SK-N-SH (cell line): ENCODE results near the gene RFC5. TPM values are rescaled to one million over a fixed set of nuclear protein-coding genes. Genes with fewer than 3 reads are reported as not detected.
A peak's percentile ranks its signal among the peaks of the same experiment; 100 is the strongest.

Experiments used
- CTCF ChIA-PET: fragments of 300-600, 350-600 bp; formaldehyde crosslinking; extraction: SDS; loops from one replicate; lab custom pipeline; 2021; lab: Yijun Ruan, JAX
- POLR2A ChIA-PET: fragments of 350-600 bp; sonication (Branson Sonifier 250); formaldehyde crosslinking; extraction: SDS; loops from one replicate; lab custom pipeline; 2020; ENCODE audit warnings: antibody characterized with exemption, inconsistent platforms; lab: Yijun Ruan, JAX
- DNase-seq: peaks from one replicate; pipeline ENCODE4 v3.0.0; 2012
- H2AFZ ChIP-seq: fragments of 200-600 bp; sonication (generic); 2 replicates; pipeline ENCODE4 v1.8.1; 2016; ENCODE audit warnings: antibody characterized with exemption, mild to moderate bottlenecking, low read depth
- H3F3A ChIP-seq: fragments of 200-600 bp; sonication (generic); replicated peaks from 2 replicates; pipeline ENCODE3; 2016; ENCODE audit warnings: antibody characterized with exemption, mild to moderate bottlenecking; ENCODE audit not compliant: insufficient read depth
- H3K27ac ChIP-seq, 2 experiments: fragments of 200-500 bp in 1 of 2; fragments of 200-600 bp in 1 of 2; sonication (Bioruptor generic) in 1 of 2; sonication (generic), shearing (Covaris generic) in 1 of 2; 2 replicates each; pipeline versions ENCODE4 v1.5.1 to v1.6.1; 2014 to 2016; ENCODE audit warnings: low read depth in 2 of 2, inconsistent platforms in 1 of 2, low read length in 1 of 2, mild to moderate bottlenecking in 1 of 2, mixed read lengths in 1 of 2
- H3K27me3 ChIP-seq: fragments of 200-600 bp; sonication (generic), shearing (Covaris generic); 2 replicates; pipeline ENCODE4 v1.6.1; 2016; ENCODE audit warnings: mixed run types; ENCODE audit not compliant: insufficient read depth
- H3K36me3 ChIP-seq, 2 experiments: fragments of 200-500 bp in 1 of 2; fragments of 200-600 bp in 1 of 2; sonication (Bioruptor generic) in 1 of 2; sonication (generic) in 1 of 2; replicated peaks in 1 of 2; 2 replicates each; pipeline versions ENCODE3 to v1.5.1; 2014 to 2016; ENCODE audit warnings: low read length in 1 of 2, mild to moderate bottlenecking in 1 of 2; ENCODE audit not compliant: insufficient read depth in 2 of 2, control insufficient read depth in 1 of 2
- H3K4me1 ChIP-seq, 2 experiments: fragments of 200-500 bp in 1 of 2; fragments of 200-600 bp in 1 of 2; sonication (Bioruptor generic) in 1 of 2; sonication (generic), shearing (Covaris generic) in 1 of 2; 2 replicates each; pipeline versions ENCODE4 v1.5.1 to v1.6.1; 2014 to 2016; ENCODE audit warnings: low read depth in 1 of 2, low read length in 1 of 2, mixed run types in 1 of 2; ENCODE audit not compliant: insufficient read depth in 2 of 2, control insufficient read depth in 1 of 2
- H3K4me2 ChIP-seq: fragments of 200-600 bp; sonication (generic), shearing (Covaris generic); 2 replicates; pipeline ENCODE4 v1.6.1; 2017; ENCODE audit warnings: mixed run types
- H3K4me3 ChIP-seq, 2 experiments: fragments of 200-500 bp in 1 of 2; fragments of 200-600 bp in 1 of 2; sonication (Bioruptor generic) in 1 of 2; sonication (generic), shearing (Covaris generic) in 1 of 2; 2 replicates each; pipeline versions ENCODE4 v1.5.1 to v1.8.1; 2014 to 2016; ENCODE audit warnings: low read depth in 2 of 2, inconsistent platforms in 1 of 2, low read length in 1 of 2, mild to moderate bottlenecking in 1 of 2, mixed read lengths in 1 of 2, moderate library complexity in 1 of 2
- H3K79me2 ChIP-seq: fragments of 200-600 bp; sonication (generic); 2 replicates; pipeline ENCODE4 v1.8.1; 2017; ENCODE audit warnings: mild to moderate bottlenecking; ENCODE audit not compliant: insufficient read depth
- H3K9ac ChIP-seq: fragments of 200-600 bp; sonication (generic); 2 replicates; pipeline ENCODE4 v1.6.1; 2017; ENCODE audit warnings: mixed run types
- H3K9me2 ChIP-seq: fragments of 200-600 bp; sonication (generic); 2 replicates; pipeline ENCODE4 v1.6.1; 2017; ENCODE audit warnings: mixed run types
- H3K9me3 ChIP-seq: fragments of 200-600 bp; sonication (generic); 2 replicates; pipeline ENCODE4 v1.6.1; 2017; ENCODE audit warnings: mixed run types, mild to moderate bottlenecking, moderate library complexity
- H4K20me1 ChIP-seq: fragments of 200-600 bp; sonication (generic); 2 replicates; pipeline ENCODE4 v1.6.1; 2017; ENCODE audit warnings: mild to moderate bottlenecking, mixed run types; ENCODE audit not compliant: insufficient read depth
- FOXJ3 ChIP-seq: sonication (generic); formaldehyde crosslinking; IDR thresholded peaks from 2 replicates; pipeline ENCODE4 v1.5.1; 2020; ENCODE audit warnings: mild to moderate bottlenecking, missing genetic modification reagents
- GATA2 ChIP-seq: sonication (generic); formaldehyde crosslinking; IDR thresholded peaks from 2 replicates; pipeline ENCODE4 v1.5.0; 2020; ENCODE audit warnings: mild to moderate bottlenecking, missing genetic modification reagents
- MEF2A ChIP-seq: IDR thresholded peaks from 2 replicates; pipeline ENCODE4 v1.4.0; 2012; ENCODE audit warnings: low read depth, borderline replicate concordance
- MXI1 ChIP-seq: IDR thresholded peaks from 2 replicates; pipeline ENCODE4 v1.6.1; 2012; ENCODE audit warnings: mild to moderate bottlenecking, low read depth, low read length, improper control_type of control experiment
- POLR2AphosphoS5 ChIP-seq: IDR thresholded peaks from 2 replicates; pipeline ENCODE4 v1.6.1; 2012; ENCODE audit warnings: low read depth, low read length
- TCF12 ChIP-seq: IDR thresholded peaks from 2 replicates; pipeline ENCODE4 v1.4.0; 2012
- USF2 ChIP-seq: fragments of 150-350 bp; IDR thresholded peaks from 2 replicates; pipeline ENCODE4 v1.6.1; 2017; ENCODE audit warnings: antibody characterized with exemption, low read length, low read depth, borderline replicate concordance
- WGBS: methylation state at CpG from one replicate; pipeline ENCODE4 v1.1.6; 2017; ENCODE audit warnings: low lambda C conversion rate; 5-methylcytosine and 5-hydroxymethylcytosine counted together
- polyA plus RNA-seq, 3 experiments: library from polyadenylated mRNA; depleted of rRNA; stranded (reverse); fragments of >200 nt; gene quantifications; 2 replicates each; pipeline ENCODE4 v1.2.3, GENCODE V29; 2012

Gene RFC5
- polyA plus RNA-seq, 1 of the 3 experiments (the other 2 are of a cell fraction) = 15.3 TPM

DNA sequence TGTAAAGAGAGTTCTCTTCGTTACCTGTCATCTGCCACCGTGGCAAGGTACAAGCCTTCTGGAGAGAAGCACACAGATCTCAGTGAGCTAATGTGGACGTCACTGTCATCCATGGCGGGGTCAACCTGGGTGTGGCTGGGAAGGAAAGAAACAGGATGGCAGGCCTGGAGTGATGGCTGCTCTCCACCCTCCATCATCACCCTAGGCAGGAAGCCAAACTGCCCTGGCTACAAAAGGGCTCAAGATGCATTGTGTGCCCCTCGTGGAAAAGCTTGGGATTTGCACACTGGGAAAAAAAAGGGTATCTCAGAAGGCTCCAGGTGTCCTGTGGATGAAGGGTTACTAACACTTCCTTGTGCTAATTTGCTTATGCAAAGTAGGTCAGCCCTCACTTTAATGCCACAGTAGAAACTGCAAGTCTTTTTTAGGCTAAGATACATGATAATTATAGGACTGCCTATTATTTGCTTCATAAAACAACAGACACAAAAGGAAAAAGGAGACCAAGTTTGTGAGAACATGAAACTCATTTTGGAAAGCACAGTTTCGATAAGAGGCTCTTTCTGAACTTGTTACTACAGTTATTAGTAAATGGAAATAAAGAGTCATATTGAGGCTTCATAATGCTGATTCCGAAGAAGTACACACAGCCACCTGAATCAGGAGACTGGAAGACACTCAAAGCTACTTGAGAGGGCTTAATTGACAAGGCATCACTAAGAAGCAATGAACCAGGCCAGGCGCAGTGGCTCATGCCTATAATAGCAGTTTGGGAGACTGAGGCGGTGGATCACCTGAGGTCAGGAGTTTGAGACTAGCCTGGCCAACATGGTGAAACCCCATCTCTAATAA, 18.9 kb downstream of the RFC5 start:
- no peaks in the 10 kb centered on the region for H3K9me3 ChIP-seq
- H3K9ac ChIP-seq = no peak overlapping the region
- 85% methylated on average over 9 of the region's 9 CpGs for WGBS
- CTCF ChIA-PET = interaction anchor here (0.7 to 10.2 kb wide), 18 partner anchors 9 to 799 kb away, joined by 3 to 137 read pairs (median 4); partner anchors contain the start of gene VSIG10
- no peak overlapping the region for H2AFZ ChIP-seq
- peak; percentile 27 for DNase-seq
- no peaks in the 10 kb centered on the region for H3K79me2 ChIP-seq
- no peak overlapping the region for H3K4me2 ChIP-seq
- peaks cover 11 to 12% of the 10 kb centered on the region in 2 experiments; a peak in 2 of 4 replicates for H3K4me1 ChIP-seq
- H3F3A ChIP-seq = peaks cover 15% of the 10 kb centered on the region
- peaks cover 78% of the 10 kb centered on the region in 2 experiments for H3K36me3 ChIP-seq
- H4K20me1 ChIP-seq = peaks cover 2% of the 10 kb centered on the region; the same call in 1 of the 2 replicates
- TF ChIP-seq POLR2AphosphoS5 (no peak), MXI1 (no peak), MEF2A (no peak), USF2 (no peak), GATA2 (CRISPR knock-in tag) (no peak)
- no peaks in the 10 kb centered on the region for H3K9me2 ChIP-seq
- no peaks in the 10 kb centered on the region for H3K27me3 ChIP-seq
- H3K4me3 ChIP-seq = no peak overlapping the region
- POLR2A ChIA-PET = interaction anchor here (0.6 kb wide), 1 partner anchor 19 kb away, joined by 3 read pairs; the partner anchor contains the start of gene RFC5
- peak overlapping the region in 1 of 2 experiments; percentile 20; a peak in 1 of 4 replicates for H3K27ac ChIP-seq

DNA sequence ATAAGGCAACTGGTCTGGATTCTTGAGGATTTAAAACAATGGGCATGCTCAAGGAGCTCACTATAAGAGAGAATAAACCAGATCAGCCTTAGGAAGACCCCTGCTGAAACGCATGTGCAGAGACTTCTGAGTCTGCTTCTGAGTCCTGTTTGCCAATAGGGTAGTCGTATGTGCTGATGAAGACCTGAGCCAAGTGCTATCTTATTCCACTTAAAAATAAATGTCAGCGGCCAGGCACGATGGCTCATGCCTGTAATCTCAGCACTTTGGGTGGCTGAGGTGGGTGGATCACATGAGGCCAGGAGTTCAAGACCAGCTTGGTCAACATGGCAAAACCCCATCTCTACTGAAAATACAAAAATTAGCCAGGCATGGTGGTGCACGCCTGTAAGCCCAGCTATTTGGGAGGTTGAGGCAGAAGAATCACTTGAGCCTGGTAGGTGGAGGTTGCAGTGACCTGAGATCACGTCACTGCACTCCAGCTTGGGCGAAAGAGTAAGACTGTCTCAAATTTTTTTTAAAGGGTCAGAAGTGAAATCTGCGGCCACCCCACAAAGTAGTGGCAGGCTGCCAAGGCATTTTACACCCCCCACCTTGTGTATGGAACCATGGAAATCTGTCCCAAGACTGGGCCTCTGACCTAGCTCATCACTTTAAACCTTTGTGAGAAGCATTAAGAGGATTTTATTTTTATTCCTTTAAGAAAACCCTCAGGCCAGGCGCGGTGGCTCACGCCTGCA, 20.3 kb downstream of the RFC5 start:
- H3K4me1 ChIP-seq = peaks cover 11 to 12% of the 10 kb centered on the region in 2 experiments; a peak in 2 of 4 replicates
- no peak overlapping the region for H3K9ac ChIP-seq
- H3K79me2 ChIP-seq = peaks cover 4% of the 10 kb centered on the region; the same call in 1 of the 2 replicates
- no peak for DNase-seq
- H3K27me3 ChIP-seq = no peaks in the 10 kb centered on the region
- H3K27ac ChIP-seq = no peak overlapping the region
- WGBS = 99% methylated on average over 9 of the region's 11 CpGs
- no peak overlapping the region for H3K4me2 ChIP-seq
- no peaks in the 10 kb centered on the region for H3K9me3 ChIP-seq
- H2AFZ ChIP-seq = no peak overlapping the region
- peaks cover 67 to 71% of the 10 kb centered on the region in 2 experiments for H3K36me3 ChIP-seq
- ChIA-PET POLR2A (no interaction called here), CTCF (interaction anchor here (0.9 to 10.2 kb wide), 3 partner anchors 9 to 162 kb away, joined by 3 to 137 read pairs (median 15); no protein-coding TSS in a partner anchor)
- H3F3A ChIP-seq = peaks cover 15% of the 10 kb centered on the region
- no peak overlapping the region for H3K4me3 ChIP-seq
- H4K20me1 ChIP-seq = peaks cover 4% of the 10 kb centered on the region; the same call in 1 of the 2 replicates
- no peaks in the 10 kb centered on the region for H3K9me2 ChIP-seq
- TF ChIP-seq TCF12 (no peak), USF2 (no peak), FOXJ3 (CRISPR knock-in tag) (no peak)
